Uterus (tissue), 4 donors: ENCODE data around the gene NDFIP2. TPM values are rescaled to one million over a fixed set of nuclear protein-coding genes. Genes with fewer than 3 reads are reported as not detected.

ENCODE experiments used
- DNase-seq, 2 donors: peaks; one replicate each; pipeline ENCODE4 v3.0.0-alpha.2; 2019 to 2020
- H3K27ac ChIP-seq, 2 donors: fragments of 200-600 bp; sonication (generic); 1 replicate in 1 of 2; 2 replicates in 1 of 2; pipeline ENCODE4 v1.5.1; 2016 to 2018
- H3K27me3 ChIP-seq, 2 donors: fragments of 200-600 bp; sonication (generic); one replicate each; pipeline ENCODE4 v1.5.1; 2018 to 2019; ENCODE audit warnings: control low read depth in 1 of 2
- H3K36me3 ChIP-seq, 2 donors: fragments of 200-600 bp; sonication (generic); one replicate each; pipeline ENCODE4 v1.5.1; 2019; ENCODE audit warnings: control low read depth in 1 of 2
- H3K4me1 ChIP-seq, 2 donors: fragments of 200-600 bp; sonication (generic); one replicate each; pipeline ENCODE4 v1.5.1; 2018 to 2019; ENCODE audit warnings: control low read depth in 1 of 2
- H3K4me3 ChIP-seq, 2 donors: fragments of 200-600 bp; sonication (generic); 1 replicate in 1 of 2; 2 replicates in 1 of 2; pipeline ENCODE4 v1.5.1; 2018 to 2019; ENCODE audit warnings: mild to moderate bottlenecking in 1 of 2
- H3K9me3 ChIP-seq, 2 donors: fragments of 200-600 bp; sonication (generic); one replicate each; pipeline ENCODE4 v1.5.1; 2019; ENCODE audit warnings: control low read depth in 1 of 2
- CTCF ChIP-seq, 4 experiments: fragments of 200-600 bp in 2 of 4; fragments of 450-650 bp in 2 of 4; sonication (generic) in 2 of 4; IDR thresholded peaks; one replicate each; pipeline ENCODE4 v1.5.1; 2016 to 2019; ENCODE audit warnings: antibody characterized with exemption in 4 of 4, mild to moderate bottlenecking in 2 of 4, moderate library complexity in 1 of 4
- POLR2A ChIP-seq, 2 donors: fragments of 450-650 bp; IDR thresholded peaks; one replicate each; pipeline ENCODE4 v1.6.1; 2016; ENCODE audit warnings: antibody characterized with exemption in 2 of 2, mild to moderate bottlenecking in 1 of 2, moderate library complexity in 1 of 2
- intact Hi-C: fragments of 100-400 bp; cut with DNase I; formaldehyde crosslinking; loops from one replicate; pipeline ENCODE4 v1.15.1; 2023; ENCODE audit warnings: low total_unique reads
- total RNA-seq, 4 donors: library from RNA; depleted of rRNA in 3 of 4; stranded (reverse); fragments of >200 nt in 3 of 4; gene quantifications; one replicate each; pipeline versions ENCODE4 v1.1.0 to v1.2.4, GENCODE V29; 2014 to 2023
- donor health status: DM: yes; HTN: yes; CAD: no.

NDFIP2 gene
- total RNA-seq, 4 donors from 2014 or later = 5.1 to 35.4 (median 13.9) TPM

DNA sequence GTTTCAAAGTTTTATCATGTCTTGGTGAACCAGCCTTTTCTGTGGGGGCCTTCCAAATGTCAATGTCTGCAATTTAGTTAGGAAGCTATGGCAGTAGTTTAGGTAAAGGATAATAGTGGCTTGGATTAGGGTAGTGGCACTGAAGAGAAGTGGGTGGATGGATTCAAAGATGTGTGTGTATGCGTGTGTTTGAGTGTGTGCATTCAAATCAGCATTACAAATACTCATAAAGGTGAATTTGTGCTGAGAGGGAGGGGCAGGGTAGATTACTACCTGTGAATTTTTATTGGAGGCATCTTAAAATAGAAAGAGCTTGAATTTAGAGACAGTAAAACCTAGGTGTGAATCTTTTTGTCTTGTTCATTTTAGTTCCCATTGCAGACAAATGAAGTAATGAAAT, 16.9 kb downstream of the NDFIP2 start:
- Histone ChIP-seq H3K4me1 (no peaks in the 10 kb centered on the region), H3K9me3 (no peaks in the 10 kb centered on the region), H3K27me3 (no peaks in the 10 kb centered on the region), H3K27ac (no peak overlapping the region), H3K36me3 (no peaks in the 10 kb centered on the region), H3K4me3 (no peak overlapping the region)
- DNase-seq = no peak
- TF ChIP-seq CTCF (IDR thresholded peaks at IDR 0.05) (no peak), POLR2A (IDR thresholded peaks at IDR 0.05) (no peak)
- intact Hi-C loops = no loop called here

GRCh38 chr13:79500829-79501228, 19.9 kb downstream of the NDFIP2 start:
- no peak for TF ChIP-seq CTCF (IDR thresholded peaks at IDR 0.05)
- no peak for TF ChIP-seq POLR2A (IDR thresholded peaks at IDR 0.05)
- no peaks in the 10 kb centered on the region for H3K36me3 ChIP-seq
- intact Hi-C loops = no loop called here

GRCh38 chr13:79501538-79502232, 20.7 kb downstream of the NDFIP2 start:
- H3K27me3 ChIP-seq = no peaks in the 10 kb centered on the region
- no peaks in the 10 kb centered on the region for H3K4me1 ChIP-seq
- no peaks in the 10 kb centered on the region for H3K36me3 ChIP-seq
- intact Hi-C loops = no loop called here
- DNase-seq = no peak
- H3K4me3 ChIP-seq = no peak overlapping the region
- no peak overlapping the region for H3K27ac ChIP-seq
- H3K9me3 ChIP-seq = no peaks in the 10 kb centered on the region
- TF ChIP-seq POLR2A (IDR thresholded peaks at IDR 0.05) (no peak), CTCF (IDR thresholded peaks at IDR 0.05) (no peak)

More at GRCh38 chr13:79500829-79501228, 19.9 kb downstream of the NDFIP2 start:
- H3K4me3 ChIP-seq = no peak overlapping the region
- H3K27ac ChIP-seq = no peak overlapping the region
- no peaks in the 10 kb centered on the region for H3K9me3 ChIP-seq
- no peaks in the 10 kb centered on the region for H3K27me3 ChIP-seq
- DNase-seq = no peak
- no peaks in the 10 kb centered on the region for H3K4me1 ChIP-seq

- H3K36me3 ChIP-seq = no peaks in the 10 kb centered on the region
- no peak overlapping the region for H3K4me3 ChIP-seq
- intact Hi-C loops = no loop called here
- H3K4me1 ChIP-seq = no peaks in the 10 kb centered on the region
- H3K27me3 ChIP-seq = no peaks in the 10 kb centered on the region
- no peaks in the 10 kb centered on the region for H3K9me3 ChIP-seq
- no peak for DNase-seq
- H3K27ac ChIP-seq = no peak overlapping the region
- no peak for TF ChIP-seq CTCF (IDR thresholded peaks at IDR 0.05)
- TF ChIP-seq POLR2A (IDR thresholded peaks at IDR 0.05) = no peak
These were observed 22.0 kb downstream of the NDFIP2 start for GRCh38 chr13:79502859-79503468.

- Histone ChIP-seq H3K9me3 (no peaks in the 10 kb centered on the region), H3K27me3 (no peaks in the 10 kb centered on the region), H3K4me3 (no peak overlapping the region), H3K36me3 (no peaks in the 10 kb centered on the region), H3K27ac (no peak overlapping the region), H3K4me1 (no peaks in the 10 kb centered on the region)
- intact Hi-C loops = no loop called here
- DNase-seq = no peak
- no peak for TF ChIP-seq POLR2A (IDR thresholded peaks at IDR 0.05)
- no peak for TF ChIP-seq CTCF (IDR thresholded peaks at IDR 0.05)
These were observed 22.6 kb downstream of the NDFIP2 start for GRCh38 chr13:79503473-79504017.
